Left hindlimb (tissue), 1 donor: Measurements from ENCODE around the gene UGT8.

ENCODE experiments used
- DNase-seq: peaks from one replicate; pipeline ENCODE4 v3.0.0-alpha.2; 2018

UGT8 gene

DNA sequence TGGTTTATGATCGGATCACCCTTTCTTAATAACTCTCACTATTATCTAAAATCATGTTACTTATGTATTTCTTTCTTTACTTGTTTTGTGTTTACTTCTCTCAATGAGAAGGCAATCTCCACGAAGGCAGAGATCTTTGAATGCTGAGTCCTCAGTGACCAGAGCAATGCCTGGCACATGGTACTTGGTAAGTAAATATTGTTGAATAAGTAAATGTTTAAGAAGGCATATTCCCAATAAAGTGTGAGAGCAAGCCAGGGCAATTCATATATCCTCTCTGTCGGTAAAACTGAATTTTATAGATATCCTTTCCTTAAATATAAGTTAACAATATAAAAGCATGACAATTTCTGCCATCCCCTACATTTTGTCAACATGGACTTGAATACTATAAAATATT, 94.4 kb downstream of the UGT8 start:
- DNase-seq, result no peak

DNA sequence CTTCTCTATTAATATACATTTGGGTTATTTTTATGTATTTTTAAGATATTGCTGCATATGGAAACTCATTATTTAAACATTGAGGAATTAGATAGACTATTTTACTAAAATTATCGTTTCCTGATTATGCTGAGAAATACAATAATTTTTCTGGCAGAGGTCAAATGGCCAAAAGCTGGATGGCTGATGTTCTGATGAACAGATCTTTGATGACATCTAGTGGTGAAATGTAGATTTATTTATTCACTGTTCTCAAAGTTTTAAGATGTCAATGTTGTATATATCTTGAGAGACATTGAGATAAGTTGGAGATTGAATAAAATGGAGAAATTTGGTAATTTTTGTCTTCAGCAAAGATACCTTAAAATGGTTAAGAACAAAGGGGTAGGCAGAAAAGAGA, 96.2 kb downstream of the UGT8 start:
- DNase-seq, result no peak

GRCh38 chr4:114698231-114698630, 99.6 kb downstream of the UGT8 start:
- no peak for DNase-seq

GRCh38 chr4:114701491-114701890, 102.9 kb downstream of the UGT8 start:
- DNase-seq, result no peak

DNA sequence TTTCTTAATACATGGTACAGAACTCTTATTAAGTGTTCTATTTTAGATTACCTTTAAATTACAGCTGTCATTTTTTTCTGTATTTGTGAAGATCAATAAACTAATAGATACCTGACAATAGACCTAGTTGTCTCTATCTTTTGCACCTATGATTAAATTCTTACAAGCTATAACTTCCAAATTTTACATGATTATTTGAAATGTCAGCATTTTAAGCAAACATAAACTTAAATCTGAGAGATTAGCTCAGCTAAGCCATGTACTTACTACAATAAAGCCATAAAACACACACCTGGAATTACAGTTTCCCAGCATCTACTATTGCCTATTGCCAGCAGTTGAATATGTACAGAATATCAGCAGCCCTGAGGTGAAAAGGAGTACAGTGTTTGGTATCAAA, 118.8 kb downstream of the UGT8 start:
- no peak for DNase-seq

DNA sequence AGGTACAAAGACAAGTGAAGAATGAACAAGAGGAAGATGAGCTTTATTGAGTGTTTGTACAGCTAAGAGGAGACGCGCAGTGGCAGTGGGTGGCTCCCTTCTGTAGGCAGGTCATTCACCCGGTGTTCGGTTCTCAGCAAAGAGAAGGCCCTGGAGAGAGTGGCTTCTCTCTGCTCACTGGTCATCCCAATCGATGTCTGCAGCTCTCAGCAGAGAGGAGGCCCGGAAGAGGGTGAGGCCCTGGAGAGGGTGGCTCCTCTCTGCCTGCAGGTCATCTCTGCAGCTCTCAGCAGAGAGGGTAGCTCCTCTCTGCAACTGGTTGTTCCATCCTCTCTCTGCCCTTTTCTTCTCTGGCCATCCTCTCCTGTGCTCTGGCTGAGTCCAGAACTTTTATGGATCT, 126.5 kb downstream of the UGT8 start:
- DNase-seq, result no peak

DNA sequence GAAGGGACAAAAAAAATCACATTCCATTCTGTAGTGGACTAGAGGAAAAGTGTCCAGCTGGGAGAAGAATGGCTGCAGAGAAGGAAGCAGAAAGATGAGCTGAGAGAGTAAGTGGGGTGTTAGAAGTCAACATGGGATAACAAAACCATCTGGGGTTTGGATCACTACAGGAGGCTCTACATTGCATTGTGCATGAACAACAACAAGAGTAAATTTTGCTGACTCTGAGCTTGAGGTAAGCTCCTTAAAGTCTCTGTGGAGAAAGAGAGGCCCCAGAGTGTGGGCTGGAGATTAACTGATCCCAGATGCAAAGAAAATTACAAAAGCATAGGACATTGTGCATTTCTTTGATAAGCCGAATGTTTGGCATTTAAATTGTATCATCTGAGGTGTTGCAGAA, 128.9 kb downstream of the UGT8 start:
- DNase-seq, result no peak
